Spleen (tissue), 11 donors: ENCODE results near the gene HNRNPC. TPM values are rescaled to one million over a fixed set of nuclear protein-coding genes. Genes with fewer than 3 reads are reported as not detected.
A peak's percentile ranks its signal among the peaks of the same experiment; 100 is the strongest.
"Not testable (repeated sequence)": the region's sequence is repeated elsewhere in the genome, so short reads cannot be mapped to it uniquely, and the experiment has no call there.

Experiments
- DNase-seq: peaks from one replicate; pipeline ENCODE4 v3.0.0-alpha.2; 2020
- H3K27ac ChIP-seq, 8 donors: fragments of 200-600 bp; sonication (generic) in 7 of 8; 1 replicate in 4 of 8; 2 replicates in 4 of 8; pipeline versions ENCODE4 v1.5.0 to v1.8.0; 2016 to 2021; ENCODE audit warnings: inconsistent platforms in 4 of 8, mild to moderate bottlenecking in 4 of 8, moderate library complexity in 1 of 8
- H3K27me3 ChIP-seq, 7 donors: fragments of 200-600 bp; sonication (generic) in 6 of 7; replicated peaks in 1 of 7; 1 replicate in 4 of 7; 2 replicates in 3 of 7; pipeline versions ENCODE4 v1.5.0 to v1.8.0; 2016 to 2021; ENCODE audit warnings: inconsistent platforms in 3 of 7, mild to moderate bottlenecking in 1 of 7
- H3K36me3 ChIP-seq, 6 donors: fragments of 200-600 bp; sonication (generic) in 5 of 6; 1 replicate in 4 of 6; 2 replicates in 2 of 6; pipeline versions ENCODE4 v1.5.0 to v1.8.0; 2016 to 2021; ENCODE audit warnings: inconsistent platforms in 2 of 6
- H3K4me1 ChIP-seq, 6 donors: fragments of 200-600 bp; sonication (generic) in 5 of 6; 1 replicate in 3 of 6; 2 replicates in 3 of 6; pipeline versions ENCODE4 v1.5.0 to v1.8.0; 2016 to 2021; ENCODE audit warnings: inconsistent platforms in 3 of 6
- H3K4me3 ChIP-seq, 8 donors: fragments of 200-600 bp; sonication (generic) in 7 of 8; 1 replicate in 4 of 8; 2 replicates in 4 of 8; pipeline versions ENCODE4 v1.5.0 to v1.8.0; 2016 to 2021; ENCODE audit warnings: inconsistent platforms in 4 of 8, mild to moderate bottlenecking in 4 of 8, moderate library complexity in 2 of 8
- H3K9me3 ChIP-seq, 8 donors: fragments of 200-600 bp; sonication (generic) in 7 of 8; 1 replicate in 4 of 8; 2 replicates in 4 of 8; pipeline versions ENCODE4 v1.5.0 to v1.8.0; 2016 to 2021; ENCODE audit warnings: inconsistent platforms in 4 of 8
- CTCF ChIP-seq, 11 experiments: fragments of 200-600 bp in 7 of 11; fragments of 450-650 bp in 4 of 11; sonication (generic) in 4 of 11; IDR thresholded peaks in 8 of 11; conservative IDR thresholded peaks in 3 of 11; 1 replicate in 7 of 11; 2 replicates in 4 of 11; pipeline versions ENCODE4 v1.4.0 to v1.8.0; 2016 to 2021; ENCODE audit warnings: antibody characterized with exemption in 11 of 11, inconsistent platforms in 4 of 11, mild to moderate bottlenecking in 1 of 11
- POLR2A ChIP-seq, 3 donors: fragments of 450-650 bp; IDR thresholded peaks; one replicate each; pipeline ENCODE4 v1.5.1; 2017; ENCODE audit warnings: antibody characterized with exemption in 3 of 3, mild to moderate bottlenecking in 1 of 3
- POLR2AphosphoS5 ChIP-seq, 3 donors: sonication (generic); formaldehyde crosslinking; IDR thresholded peaks; one replicate each; pipeline ENCODE4 v1.5.1; 2017; ENCODE audit warnings: antibody characterized with exemption in 3 of 3
- WGBS, 5 donors: extraction: QIAGEN DNeasy Blood & Tissue Kit in 3 of 5; methylation state at CpG; one replicate each; pipeline versions ENCODE4 v1.1.5 to v1.1.7; 2013 to 2018; 5-methylcytosine and 5-hydroxymethylcytosine counted together
- intact Hi-C: fragments of 100-400 bp; cut with DNase I; formaldehyde crosslinking; loops from one replicate; pipeline ENCODE4 v1.15.0; 2023; ENCODE audit warnings: low total_unique reads
- polyA plus RNA-seq, 3 donors: library from polyadenylated mRNA; stranded (reverse); fragments of 200-250 nt; gene quantifications; one replicate each; pipeline ENCODE4 v1.2.1, GENCODE V29; 2013
- total RNA-seq, 7 donors: library from RNA; depleted of rRNA in 3 of 7; stranded (reverse); fragments of >200 nt in 3 of 7; fragmentation: NEBNext Ultra II Directional in 4 of 7; extraction: Animal tissue kit (Norgen Biotek cat#: 25700) in 4 of 7; gene quantifications; one replicate each; pipeline versions ENCODE4 v1.1.0 to v1.2.1, GENCODE V29; 2016 to 2021
- donor health status: healthy with polysubstance abuse.
- donor health status: DM: no; HTN: no; CAD: no; lungs with moderate emphysema.
- donor health status: DM: no; HTN: no; CAD: no.
- donor health status: Bipolar disorder and iron deficiency.
- donor health status: healthy.
- donor health status: DM: no; HTN: no; CAD: no.
- donor health status: DM: yes; HTN: yes; CAD: no.

HNRNPC gene
- total and polyA plus RNA-seq, 10 donors = 374 to 824 (median 517) TPM

- no peaks in the 10 kb centered on the region for H3K27me3 ChIP-seq
- no peaks in the 10 kb centered on the region for H3K36me3 ChIP-seq
- DNase-seq = no peak
- H3K9me3 ChIP-seq = no peaks in the 10 kb centered on the region
- peak overlapping the region in 7 of 8 donors; percentile 7 to 64 (median 32) for H3K4me3 ChIP-seq
- H3K27ac ChIP-seq = peak overlapping the region in 7 of 8 donors; percentile 56 to 81 (median 72)
- H3K4me1 ChIP-seq = peaks cover 4 to 21% (median 17%) of the 10 kb centered on the region in 6 donors
- TF ChIP-seq POLR2A (IDR thresholded peaks at IDR 0.05) (no peak), POLR2AphosphoS5 (IDR thresholded peaks at IDR 0.05) (no peak)
- intact Hi-C loops = no loop called here
Measured at GRCh38 chr14:21308132-21308478, 38.9 kb upstream of the HNRNPC start.

GRCh38 chr14:21307637-21308036, 38.4 kb upstream of the HNRNPC start:
- intact Hi-C loops = no loop called here
- Histone ChIP-seq H3K27ac (peak overlapping the region in 6 of 8 donors; percentile 56 to 81 (median 74)), H3K9me3 (no peaks in the 10 kb centered on the region), H3K27me3 (no peaks in the 10 kb centered on the region), H3K36me3 (no peaks in the 10 kb centered on the region), H3K4me1 (peaks cover 4 to 21% (median 17%) of the 10 kb centered on the region in 6 donors), H3K4me3 (no peak overlapping the region)
- no peak for DNase-seq
- TF ChIP-seq POLR2A (IDR thresholded peaks at IDR 0.05) (no peak), POLR2AphosphoS5 (IDR thresholded peaks at IDR 0.05) (no peak), CTCF (IDR thresholded peaks at IDR 0.05 in 8 of 11, conservative IDR thresholded peaks at IDR 0.05 in 3 of 11) (no peak)
- 72 to 82% (median 79%) methylated on average over 3 of the region's 3 CpGs for WGBS, 5 donors

- Histone ChIP-seq H3K4me1 (peaks cover 4 to 23% (median 12%) of the 10 kb centered on the region in 6 donors), H3K27me3 (peaks cover 0 to 19% (median 2%) of the 10 kb centered on the region in 7 donors)
- H3K36me3 ChIP-seq, H3K27ac ChIP-seq, H3K4me3 ChIP-seq, H3K9me3 ChIP-seq, intact Hi-C loops, DNase-seq: not testable (repeated sequence)
- 78 to 94% (median 88%) methylated on average over 2 of the region's 2 CpGs for WGBS, 5 donors
Measured at GRCh38 chr14:21302836-21303140, 33.5 kb upstream of the HNRNPC start.

GRCh38 chr14:21302013-21302835, 33.0 kb upstream of the HNRNPC start:
- intact Hi-C loops = no loop called here
- no peak for TF ChIP-seq POLR2A (IDR thresholded peaks at IDR 0.05)
- no peak for TF ChIP-seq CTCF (IDR thresholded peaks at IDR 0.05 in 8 of 11, conservative IDR thresholded peaks at IDR 0.05 in 3 of 11)
- TF ChIP-seq POLR2AphosphoS5 (IDR thresholded peaks at IDR 0.05) = no peak
- Histone ChIP-seq H3K27me3 (peaks cover 0 to 19% (median 2%) of the 10 kb centered on the region in 7 donors), H3K9me3 (no peaks in the 10 kb centered on the region), H3K36me3 (no peaks in the 10 kb centered on the region), H3K4me1 (peaks cover 4 to 18% (median 10%) of the 10 kb centered on the region in 6 donors), H3K4me3 (no peak overlapping the region), H3K27ac (no peak overlapping the region)
- no peak for DNase-seq
- 75 to 82% (median 80%) methylated on average over 8 of the region's 8 CpGs for WGBS, 5 donors

- intact Hi-C loops = no loop called here
- H3K4me3 ChIP-seq = peak overlapping the region in 7 of 8 donors; percentile 11 to 65 (median 21)
- DNase-seq = peak; percentile 83
- H3K27ac ChIP-seq = no peak overlapping the region
- H3K4me1 ChIP-seq = peaks cover 4 to 18% (median 10%) of the 10 kb centered on the region in 6 donors
- TF ChIP-seq POLR2AphosphoS5 (IDR thresholded peaks at IDR 0.05) = peak in 2 of 3 donors; percentile 42 to 46
- no peak for TF ChIP-seq POLR2A (IDR thresholded peaks at IDR 0.05)
- TF ChIP-seq CTCF (IDR thresholded peaks at IDR 0.05 in 8 of 11, conservative IDR thresholded peaks at IDR 0.05 in 3 of 11) = peak in 1 of 11 experiments; percentile 6
- no peaks in the 10 kb centered on the region for H3K9me3 ChIP-seq
- 2 to 4% (median 2%) methylated on average over 18 to 30 of the region's 30 CpGs for WGBS, 5 donors
- H3K36me3 ChIP-seq = no peaks in the 10 kb centered on the region
- peaks cover 0 to 19% (median 2%) of the 10 kb centered on the region in 7 donors for H3K27me3 ChIP-seq
Measured at GRCh38 chr14:21300892-21301291, 31.6 kb upstream of the HNRNPC start.
